Endometrial microvascular endothelial cells (primary cell): ENCODE results near the gene CCN5. TPM values are rescaled to one million over a fixed set of nuclear protein-coding genes. Genes with fewer than 3 reads are reported as not detected.

ENCODE experiments used
- in situ Hi-C: cut with HindIII; loops from 2 replicates; pipeline ENCODE4 v1.10.0; 2017; ENCODE audit warnings: low sequenced_read_pairs, low pct_unique_long_range_greater_than_20kb; ENCODE audit errors: inconsistent ontology term
- total RNA-seq: library from RNA; depleted of rRNA; stranded (reverse); fragments of >200 nt; gene quantifications from one replicate; pipeline ENCODE4 v1.2.3, GENCODE V29; 2015; ENCODE audit errors: inconsistent ontology term

CCN5 gene
- total RNA-seq, 1 donor from 2014 or later = not detected

DNA sequence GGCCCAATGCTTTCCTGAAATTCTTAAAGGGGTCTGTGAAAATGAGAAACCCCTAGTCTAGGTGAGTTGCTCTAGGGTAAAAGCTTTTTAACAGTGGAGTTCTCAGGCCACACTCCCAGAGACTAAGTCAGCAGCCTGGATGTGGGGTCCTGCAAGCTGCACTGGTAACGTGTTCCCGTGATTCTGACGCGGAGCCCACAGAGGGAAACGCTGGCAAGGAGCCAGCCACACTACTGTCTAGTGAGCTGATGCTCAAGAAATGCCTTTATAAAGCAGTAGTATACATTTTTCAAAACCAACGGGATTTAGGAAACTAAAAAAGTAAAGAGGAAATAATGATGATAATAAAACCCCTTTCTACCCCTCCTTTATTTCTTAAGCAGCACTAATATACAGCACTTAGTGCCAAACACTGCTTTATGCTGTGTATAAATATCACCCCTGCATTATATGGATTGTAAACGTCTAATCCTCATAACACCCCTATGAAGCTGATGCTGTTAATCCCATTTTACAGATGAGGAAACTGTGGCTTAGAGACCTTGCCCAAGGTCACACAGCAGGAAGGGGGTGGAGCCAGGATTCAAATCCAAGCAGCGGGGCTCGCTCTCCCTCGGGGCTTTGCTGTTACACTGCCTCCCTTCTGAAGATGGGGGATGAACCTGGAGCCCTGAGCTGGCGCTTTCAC lies 55.5 kb downstream of the CCN5 start:
- in situ Hi-C loops = no loop called here

DNA sequence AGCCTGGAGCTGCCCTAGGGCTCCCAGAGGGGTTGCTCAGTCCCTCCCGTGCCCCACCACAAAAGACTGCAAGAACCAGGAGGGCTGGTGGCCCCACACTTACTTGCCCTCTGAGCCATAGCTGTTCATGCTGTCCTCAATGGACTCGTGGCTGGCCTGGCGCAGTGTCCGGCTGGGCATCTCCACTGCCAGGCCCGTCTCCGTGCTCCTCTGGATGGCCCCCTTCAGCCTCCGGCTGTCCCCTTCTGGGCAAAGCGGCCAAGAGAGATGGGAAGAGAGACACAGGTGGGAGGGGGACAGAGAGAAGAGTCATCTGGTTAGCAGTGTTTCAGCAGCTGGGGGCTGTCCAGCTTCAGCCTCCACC lies 56.0 kb downstream of the CCN5 start:
- in situ Hi-C loops = no loop called here

DNA sequence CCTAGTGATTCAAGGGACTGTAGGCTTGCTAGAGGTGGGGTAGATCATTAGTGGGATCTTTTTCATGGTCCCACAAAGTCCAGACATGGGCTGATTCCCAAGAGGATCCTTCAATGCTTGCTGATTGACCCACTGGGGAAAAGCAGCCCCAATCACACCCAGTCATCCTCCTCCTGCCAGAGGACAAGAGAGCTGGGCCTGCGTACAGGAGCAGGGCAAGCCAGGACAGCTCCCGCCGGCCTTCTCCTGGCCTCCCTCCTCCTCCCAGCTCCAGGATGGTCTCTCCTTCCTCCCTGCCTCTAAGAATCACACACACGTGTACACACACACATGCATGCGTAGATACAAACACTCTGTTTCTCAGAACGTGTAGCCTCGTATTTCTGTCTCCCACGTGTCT lies 57.5 kb downstream of the CCN5 start:
- in situ Hi-C loops = no loop called here

DNA sequence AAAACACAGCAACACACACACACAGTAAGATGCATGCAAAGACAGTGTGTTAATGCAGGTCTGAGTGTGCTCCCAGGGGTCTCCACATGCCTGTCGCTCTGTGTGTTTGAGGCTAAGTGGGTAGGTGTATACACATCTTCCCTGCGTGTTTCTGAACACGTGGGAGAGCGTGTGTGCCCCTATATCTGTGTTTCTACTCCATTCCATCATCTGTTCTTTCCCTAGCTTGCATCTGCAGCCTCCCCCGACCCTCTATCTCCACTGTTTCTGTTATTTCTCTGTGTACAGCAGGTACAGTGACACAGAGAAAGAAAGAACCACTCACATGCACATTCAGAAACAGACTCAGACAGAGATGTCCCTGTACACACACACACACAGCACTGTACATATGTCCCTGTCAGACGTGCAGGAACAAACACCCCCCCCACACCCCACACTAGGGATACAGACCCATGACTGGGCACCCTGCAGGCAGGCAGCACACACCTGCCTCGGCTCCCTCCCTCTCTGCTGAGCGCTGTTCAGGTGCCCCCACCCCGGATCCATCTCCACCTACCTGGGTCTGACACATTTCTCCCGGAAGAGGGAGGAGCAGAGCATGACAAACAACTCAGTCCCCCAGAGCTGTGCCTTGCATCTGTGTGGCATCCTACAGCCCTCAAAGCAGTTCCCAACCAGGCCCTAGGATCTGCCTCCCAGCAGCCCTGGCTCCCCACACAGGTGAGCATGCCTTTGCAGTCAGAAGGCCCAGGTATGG lies 58.1 kb downstream of the CCN5 start:
- in situ Hi-C loops = no loop called here

DNA sequence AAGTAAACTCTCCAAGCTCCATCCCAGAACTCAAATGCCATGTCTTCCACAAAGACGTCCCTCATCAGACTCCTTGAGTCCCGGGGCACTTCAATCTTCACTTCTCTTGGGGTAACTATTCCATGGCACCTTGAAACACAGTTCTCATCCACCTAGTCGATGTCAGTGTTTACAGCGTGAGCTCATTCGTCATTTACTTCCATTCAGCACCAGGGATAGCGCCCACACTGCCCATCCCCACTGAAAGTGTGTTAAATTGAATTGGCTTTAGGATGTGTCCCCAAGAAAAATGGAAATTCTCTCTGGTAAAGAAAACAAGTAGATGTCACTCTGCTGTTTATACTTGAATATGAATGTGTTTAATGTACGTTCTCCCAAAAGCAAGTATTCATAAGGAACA lies 61.8 kb downstream of the CCN5 start:
- in situ Hi-C loops = no loop called here

Other genes starting within 250 kb of the CCN5 start
- 4.6 TPM for gene TTPAL, start 239.5 kb upstream of the CCN5 start, total RNA-seq
- 100.0 TPM for gene SERINC3, start 193.3 kb upstream of the CCN5 start, total RNA-seq
- 147 TPM for gene PKIG, start 132.8 kb upstream of the CCN5 start, total RNA-seq
- 6.5 TPM for gene ADA, start 63.7 kb upstream of the CCN5 start, total RNA-seq
- not detected for gene KCNK15, start 30.5 kb downstream of the CCN5 start, total RNA-seq
- gene RIMS4, start 95.2 kb downstream of the CCN5 start, total RNA-seq = not detected
- gene YWHAB, start 170.3 kb downstream of the CCN5 start, total RNA-seq = 187 TPM
- 0.93 TPM for gene PABPC1L, start 194.7 kb downstream of the CCN5 start, total RNA-seq
- gene TOMM34, start 245.0 kb downstream of the CCN5 start, total RNA-seq = 64.1 TPM